ENCODE data around the gene TXNIP.

TXNIP gene

DNA sequence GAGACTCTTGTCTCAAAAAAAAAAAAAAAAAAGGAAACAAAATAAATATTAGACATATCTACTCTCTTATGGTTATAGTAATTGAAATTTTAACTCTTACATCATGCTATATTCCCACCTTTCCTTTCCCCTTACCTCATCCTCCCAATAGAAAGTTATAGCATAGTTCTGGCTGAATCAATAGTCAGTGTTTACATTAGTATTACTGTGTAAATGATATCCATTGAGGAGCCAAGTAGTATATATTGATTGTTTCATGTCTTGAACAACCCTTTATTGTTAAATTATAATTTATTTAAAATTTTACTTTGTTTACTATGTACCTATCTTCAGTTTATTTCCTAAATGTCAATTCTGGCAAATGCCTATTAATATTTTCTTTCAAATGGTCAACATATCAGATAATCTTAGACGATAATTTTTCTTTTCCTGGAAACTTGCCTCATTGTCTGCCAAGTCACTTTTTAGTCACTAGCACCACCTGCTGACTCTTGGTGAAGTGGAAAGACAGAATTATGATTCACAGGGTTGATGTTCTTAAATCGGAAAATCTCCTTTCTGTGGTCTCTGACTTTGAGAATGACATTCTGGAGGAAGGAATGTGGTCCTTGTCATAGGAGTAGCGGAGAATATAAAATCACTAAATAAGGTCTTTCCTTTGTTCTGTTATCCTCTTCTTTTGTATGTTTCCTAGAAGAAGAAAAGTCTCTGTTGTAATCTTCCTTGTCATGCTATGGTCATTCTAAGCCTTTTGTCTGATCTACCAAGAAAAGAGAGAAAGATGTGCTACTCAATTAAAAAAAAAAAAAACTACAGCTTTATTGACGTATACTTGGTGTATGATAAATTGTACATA is 16.6 kb upstream of the TXNIP start:
- peak; percentile 78 to 93 for DNase-seq

DNA sequence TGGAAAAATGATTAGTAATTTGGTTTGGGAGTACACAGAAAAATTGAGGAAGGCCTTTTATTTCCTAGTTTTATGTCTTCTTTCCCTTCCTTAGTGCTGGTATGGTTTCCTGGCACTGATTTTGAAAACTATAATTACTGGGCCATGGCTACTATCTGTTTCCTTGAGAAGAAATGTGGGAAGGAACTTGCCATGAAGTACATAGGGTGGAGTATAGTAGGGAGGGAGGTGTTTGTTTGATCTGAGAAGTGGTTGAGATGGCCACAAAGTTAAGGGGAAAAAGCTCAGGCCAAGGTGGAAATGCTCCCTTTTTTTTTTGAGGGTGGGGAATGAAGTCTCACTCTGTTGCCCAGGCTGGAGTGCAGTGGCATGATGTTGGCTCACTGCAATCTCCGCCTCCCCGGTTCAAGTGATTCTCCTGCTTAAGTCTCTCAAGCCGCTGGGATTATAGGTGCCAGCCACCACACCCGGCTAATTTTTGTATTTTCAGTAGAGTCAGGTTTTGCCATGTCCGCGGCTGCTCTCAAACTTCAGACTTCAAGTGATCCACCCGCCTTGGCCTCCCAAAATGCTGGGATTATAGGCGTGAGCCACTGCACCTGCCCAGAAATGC is 13.9 kb upstream of the TXNIP start:
- no peak for DNase-seq

DNA sequence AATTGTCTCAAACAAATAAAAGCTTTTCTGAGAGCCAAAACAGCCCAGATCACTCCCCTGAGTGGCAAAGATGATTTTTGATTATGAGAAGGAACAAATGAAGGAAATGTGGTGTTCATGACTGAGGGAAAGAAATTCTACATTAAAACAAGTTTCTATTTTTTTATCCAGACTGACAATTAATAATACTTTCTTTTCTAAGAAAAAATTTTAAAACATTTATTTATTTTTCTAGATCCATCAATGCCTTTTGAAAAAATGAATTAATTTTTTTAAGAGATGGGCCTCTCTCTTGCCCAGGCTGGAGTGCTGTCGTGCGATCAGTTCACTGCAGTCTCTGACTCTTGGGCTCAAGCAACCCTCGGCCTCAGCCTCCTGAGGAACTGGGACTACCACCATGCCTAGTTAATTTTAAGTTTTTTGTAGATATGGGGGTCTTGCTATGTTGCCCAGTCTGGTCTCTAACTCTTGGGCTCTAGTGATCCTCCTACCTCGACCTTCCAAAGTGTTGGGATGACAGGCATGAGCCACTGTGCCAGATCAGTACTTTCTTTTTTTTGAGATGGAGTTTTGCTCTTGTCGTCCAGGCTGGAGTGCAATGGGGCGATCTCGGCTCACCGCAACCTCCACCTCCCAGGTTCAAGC is 11.2 kb upstream of the TXNIP start:
- DNase-seq, result no peak

DNA sequence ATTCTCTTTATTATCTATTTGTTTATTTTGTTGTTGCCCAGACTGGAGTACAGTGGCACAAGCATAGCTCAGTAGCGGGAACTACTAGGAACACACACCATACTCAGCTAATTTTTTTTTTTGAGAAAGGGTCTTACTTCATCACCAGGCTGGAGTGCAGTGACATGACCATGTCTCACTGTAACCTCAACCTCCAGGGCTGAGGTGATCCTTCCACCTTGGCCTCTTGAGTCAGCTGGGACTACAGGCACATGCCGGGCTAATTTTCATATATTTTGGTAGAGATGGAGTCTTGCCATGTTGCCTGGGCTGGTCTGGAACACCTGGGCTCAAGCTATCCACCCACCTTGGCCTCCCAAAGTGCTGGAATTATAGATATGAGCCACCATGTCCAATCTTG is 5.3 kb upstream of the TXNIP start:
- DNase-seq, result no peak

DNA sequence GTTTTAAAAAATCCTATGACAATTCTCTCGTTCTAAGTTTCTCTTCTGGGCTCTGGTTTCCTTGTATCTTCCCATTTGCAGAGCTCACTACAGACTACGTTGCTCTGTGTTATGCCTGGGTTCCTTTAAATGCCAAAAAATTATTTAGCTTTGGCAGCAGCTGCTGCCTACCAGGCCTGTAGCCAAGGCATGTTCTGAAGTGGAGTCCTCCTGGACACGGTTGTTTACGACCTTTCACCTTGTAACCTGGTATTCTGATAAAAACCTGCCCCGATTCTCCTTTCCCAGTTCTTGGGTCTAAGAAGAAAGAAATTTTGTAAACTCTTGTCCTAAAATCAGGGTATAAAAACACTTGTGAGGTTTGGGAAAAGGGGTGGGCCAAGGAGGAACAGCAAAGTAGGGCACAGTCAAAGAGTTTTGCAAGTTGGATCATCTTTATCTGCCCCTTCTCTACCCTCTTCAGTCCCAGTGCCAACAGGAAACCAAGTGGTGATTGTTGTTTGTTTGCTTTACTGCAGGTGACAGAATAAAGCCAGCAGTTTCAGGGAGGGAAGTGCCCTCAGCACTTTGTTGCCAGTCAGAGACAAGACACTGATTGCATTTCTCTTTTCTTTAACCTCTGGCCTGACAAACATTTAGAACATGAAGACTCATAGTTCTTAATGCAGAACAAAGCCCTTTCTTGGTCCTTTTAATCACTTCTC is 3.1 kb upstream of the TXNIP start:
- no peak for DNase-seq

DNA sequence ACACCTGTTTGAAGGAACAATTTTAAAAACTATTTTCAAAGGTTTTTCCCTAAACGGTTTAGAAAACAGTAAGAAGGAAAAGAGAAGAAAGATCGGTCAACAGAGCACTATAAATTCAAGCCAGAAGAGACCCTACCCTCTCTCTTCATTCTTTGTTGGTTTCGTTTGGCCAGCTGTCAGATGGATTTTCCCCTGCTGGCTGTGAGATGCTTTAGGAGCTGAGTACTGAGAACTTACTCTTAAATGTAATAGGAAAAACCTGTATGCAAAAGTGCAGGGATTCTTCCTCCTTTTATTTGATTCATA is 1.3 kb upstream of the TXNIP start:
- DNase-seq, result peak in 1 of 2 experiments; percentile 18

DNA sequence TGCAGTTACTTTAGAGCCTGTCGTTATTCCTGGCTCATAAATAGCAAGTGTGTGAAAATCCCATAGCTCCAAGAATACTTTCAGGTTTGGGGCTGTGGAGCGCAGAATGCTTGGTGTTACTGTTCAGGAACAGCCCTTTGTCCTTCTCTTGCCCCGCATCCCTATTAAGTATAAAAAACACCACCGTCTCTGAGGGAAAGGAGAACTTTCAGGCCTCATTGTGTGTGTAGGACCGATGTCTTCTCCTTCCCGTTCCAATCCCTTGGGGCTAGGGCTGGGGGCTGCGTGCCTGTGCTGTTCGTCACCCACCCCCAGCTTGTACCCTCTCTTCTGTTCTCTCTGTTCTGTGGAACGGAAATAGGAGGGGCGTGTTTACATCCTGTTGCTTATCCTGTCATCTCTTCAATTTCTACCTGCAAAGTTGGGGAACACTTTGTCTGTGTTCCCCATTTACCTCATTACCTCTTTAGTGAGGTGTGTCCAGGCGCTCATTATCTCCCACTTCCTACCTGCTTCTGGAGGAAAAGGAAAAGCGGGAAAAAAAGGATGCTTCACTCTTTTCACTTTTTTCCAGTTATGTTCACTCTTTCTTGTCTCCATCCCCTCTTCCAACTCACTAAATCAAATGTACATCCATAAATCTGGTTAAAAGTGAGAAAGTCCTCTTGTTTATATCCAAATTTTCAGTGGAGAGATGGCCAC is 788 bp upstream of the TXNIP start:
- peak; percentile 37 to 64 for DNase-seq

DNA sequence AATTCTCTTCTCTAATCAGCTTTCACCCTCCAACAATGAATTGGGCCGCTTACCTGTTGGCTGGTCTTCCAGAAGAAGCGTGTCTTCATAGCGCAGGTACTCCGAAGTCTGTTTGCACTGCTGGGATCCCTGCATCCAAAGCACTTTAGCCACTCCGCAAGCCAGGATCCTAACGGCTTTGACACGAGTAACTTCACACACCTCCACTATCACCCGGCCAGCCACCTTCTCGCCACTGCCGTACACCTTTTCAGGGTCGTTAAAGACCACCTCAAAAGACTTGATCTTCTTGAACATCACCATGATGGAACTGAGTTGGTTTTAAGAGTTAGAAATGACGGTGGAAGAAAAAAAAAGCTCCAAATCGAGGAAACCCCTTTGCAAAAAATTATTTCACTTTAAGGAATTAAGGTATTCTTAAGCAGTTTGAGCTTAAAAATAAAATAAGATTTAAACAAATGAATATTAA is 381 bp downstream of the TXNIP start:
- DNase-seq, result peak in 1 of 2 experiments; percentile 40

DNA sequence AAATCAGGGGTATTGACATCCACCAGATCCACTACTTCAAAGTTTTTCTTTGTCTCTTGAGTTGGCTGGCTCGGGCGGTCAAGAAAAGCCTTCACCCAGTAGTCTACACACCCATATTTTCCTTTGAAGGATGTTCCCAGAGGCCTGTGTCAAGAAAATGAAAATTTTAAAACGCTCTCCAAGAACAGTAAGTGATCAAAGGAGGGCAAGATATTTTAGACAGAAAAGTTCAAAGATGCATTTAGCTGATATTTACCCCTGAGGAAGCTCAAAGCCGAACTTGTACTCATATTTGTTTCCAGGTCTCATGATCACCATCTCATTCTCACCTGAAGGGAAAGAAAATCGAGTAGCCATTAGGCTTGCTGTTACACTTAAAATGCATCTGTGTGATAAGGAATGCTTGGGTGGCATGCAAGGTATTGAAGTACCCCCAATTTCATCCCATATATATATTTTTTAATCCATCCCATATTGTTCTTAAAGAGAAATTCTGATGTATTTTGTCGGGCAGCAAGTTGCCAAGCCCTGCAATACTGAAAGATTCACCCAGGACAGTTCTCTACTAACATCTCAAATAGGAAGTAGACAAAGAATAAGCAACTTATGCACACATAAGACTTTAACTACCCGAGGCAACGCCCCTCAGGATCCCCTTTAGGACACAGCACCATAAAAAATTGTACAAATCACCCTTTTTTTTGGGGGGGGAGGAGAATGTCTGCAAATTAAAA is 1.1 kb downstream of the TXNIP start:
- peak; percentile 11 to 28 for DNase-seq

DNA sequence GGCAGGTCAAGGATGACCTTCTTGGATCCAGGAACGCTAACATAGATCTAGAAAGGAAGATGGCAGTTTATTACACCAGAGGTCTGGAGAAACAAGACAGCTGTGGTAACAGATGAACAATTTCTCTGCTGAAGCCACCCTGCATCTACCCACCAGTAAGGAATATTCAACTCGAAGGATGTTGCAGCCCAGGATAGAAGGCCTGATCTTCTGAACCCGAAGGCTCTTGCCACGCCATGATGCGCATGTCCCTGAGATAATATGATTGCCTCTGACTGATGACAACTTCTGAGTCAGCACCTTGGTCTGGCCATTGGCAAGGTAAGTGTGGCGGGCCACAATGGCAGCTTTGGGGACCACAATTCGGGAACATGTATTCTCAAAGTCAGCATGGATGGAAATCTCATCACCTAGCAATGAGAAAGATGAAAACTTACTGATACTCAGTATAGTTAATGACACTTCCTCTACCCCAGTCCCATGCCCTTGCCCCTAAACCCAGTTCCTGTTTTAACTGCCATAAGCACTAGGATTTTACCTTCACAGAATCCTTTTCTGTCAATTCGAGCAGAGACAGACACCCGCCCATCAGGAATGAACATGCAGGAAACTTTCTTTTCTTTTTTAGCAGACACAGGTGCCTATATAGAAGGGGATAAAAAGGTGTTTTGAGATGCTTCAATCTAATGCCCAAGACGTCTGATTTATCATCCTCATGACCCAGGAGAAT is 1.8 kb downstream of the TXNIP start:
- DNase-seq, result peak; percentile 29 to 32

DNA sequence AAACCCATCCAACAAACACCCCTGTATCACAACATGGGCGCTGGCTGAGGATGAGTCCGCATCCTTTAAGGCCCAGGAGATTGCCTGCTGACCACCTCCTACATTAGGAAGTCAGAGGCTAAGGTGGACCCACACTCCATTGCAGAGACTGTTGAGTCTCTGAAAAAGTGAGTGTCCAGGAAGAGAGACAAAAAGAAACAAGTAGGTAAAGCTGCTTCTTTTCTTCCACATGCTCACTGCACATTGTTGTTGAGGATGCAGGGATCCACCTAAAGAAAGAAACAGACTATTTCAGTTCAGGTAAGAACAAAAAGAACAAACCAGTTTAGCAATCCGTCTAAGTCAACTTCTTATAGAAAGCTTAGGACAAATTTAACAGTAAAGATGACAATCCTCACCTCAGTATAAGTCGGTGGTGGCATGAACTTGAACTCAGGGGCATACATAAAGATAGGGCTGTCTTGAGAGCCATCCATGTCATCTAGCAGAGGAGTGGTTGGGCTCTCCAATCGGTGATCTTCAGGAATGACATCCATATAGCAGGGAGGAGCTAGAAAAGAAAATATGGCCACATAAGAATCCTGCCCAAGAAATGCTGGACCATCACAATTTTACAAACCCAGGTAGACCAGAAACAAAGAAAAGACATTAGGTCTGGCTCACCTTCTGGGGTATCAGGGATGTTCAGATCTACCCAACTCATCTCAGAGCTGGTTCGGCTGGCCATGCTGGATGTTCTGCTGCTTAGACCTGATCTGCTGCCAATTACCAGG is 2.6 kb downstream of the TXNIP start:
- DNase-seq, result peak in 1 of 2 experiments; percentile 13

DNA sequence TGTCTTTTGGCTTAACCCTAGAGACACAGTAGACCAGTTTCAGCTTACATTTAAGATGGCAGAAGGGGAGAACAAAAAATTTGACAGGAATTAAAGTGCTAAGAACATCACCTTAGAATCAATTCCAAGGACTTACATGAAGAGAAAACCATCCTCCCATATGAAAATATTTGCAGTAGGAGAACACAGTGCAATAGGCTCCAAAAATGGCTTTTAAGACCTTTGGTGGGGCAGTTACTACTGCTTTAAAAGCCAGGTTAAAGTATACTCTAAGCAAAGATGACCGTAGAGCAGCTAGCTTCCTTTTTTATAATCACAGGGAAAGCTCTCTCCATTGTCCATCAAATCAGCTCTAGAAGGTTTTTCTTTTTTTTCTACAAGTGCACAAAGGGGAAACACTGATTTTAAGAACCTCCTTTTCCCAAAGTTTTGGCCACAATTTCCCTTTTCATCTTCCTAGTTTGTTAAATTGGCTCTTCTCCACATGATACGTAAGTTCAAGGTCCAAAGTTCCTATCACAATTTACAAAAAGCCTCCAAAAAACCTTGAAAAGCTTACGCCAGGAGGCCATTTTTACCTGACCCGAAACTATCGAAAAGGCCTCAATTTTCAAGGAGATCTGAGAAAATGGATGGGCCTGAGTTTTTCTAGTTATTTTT is 3.3 kb downstream of the TXNIP start:
- DNase-seq, result no peak

DNA sequence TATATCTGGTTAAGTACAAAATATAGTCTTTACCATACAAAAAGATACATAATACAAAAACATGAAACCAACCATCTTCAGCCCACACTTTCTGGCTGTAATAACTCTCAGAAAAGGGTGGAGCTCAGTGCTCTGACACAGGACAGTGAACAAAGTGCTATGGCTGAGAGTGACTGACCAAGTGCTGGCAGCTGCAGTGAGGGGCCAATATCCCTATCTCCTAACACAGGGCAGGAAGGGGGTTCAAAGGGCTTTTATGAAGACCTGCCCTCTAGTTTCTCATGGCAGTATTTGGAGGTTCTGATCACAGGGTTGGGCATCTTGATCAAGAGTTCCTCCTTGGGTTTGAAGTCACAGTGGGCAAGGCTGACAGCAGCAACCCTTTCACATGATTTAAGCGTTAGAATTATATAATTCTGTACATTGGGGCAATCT is 3.9 kb downstream of the TXNIP start:
- DNase-seq, result no peak

DNA sequence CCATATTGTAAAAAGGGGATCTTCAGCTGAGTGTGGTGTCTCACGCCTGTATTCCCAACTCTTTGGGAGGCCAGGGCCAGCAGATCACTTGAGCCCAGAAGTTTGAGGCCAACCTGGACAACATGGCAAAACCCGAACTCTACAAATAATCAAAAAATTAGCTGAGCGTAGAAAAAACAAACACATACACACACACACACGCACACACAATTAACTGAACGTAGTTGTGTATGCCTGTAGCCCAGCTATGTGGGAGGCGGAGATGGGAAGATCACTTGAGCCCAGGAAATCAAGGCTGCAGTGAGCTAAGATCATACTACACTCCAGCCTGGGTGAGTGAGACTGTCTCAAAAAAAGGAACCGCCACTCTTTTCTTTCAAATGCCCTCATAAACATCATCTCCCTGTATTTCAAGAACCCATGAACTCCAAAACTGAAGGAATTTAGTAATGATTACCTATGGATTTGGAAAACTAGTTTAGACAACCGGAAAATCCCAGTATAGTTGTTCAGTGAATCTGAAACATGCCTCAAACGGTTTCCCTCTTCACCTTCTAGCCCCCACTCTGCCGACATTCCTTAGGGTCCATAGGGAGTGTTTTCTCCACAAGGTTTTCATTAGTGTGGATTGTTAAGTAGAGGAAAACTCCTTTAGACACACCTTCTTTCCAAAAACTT is 4.5 kb downstream of the TXNIP start:
- DNase-seq, result peak; percentile 19 to 30

DNA sequence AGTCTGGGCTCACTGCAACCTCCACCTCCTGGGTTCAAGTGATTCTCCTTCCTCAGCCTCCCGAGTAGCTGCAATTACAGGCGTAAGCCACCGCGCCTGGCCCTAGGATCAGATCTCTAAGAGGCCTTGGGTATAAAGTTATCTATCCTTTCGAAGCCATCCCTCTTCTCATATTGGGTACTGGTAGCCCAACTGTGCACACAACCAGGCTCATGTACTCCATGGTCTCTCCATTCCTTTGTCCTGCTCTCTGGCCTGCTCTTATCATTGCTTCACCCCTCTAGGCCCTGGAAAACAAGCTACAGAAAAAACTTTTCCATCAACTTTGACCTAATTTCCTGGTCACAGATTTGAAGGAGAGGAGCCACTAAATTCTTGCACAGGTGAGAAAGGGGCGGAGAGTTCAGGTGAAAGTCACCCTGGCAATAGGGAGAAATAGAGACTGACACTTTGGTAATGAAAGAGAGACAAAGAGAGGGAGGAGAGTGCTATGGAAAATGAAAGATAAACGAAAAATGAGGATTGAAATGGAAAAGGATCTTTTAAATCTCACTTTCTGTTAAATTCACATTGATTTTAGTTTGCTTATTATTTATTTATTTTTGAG is 6.0 kb downstream of the TXNIP start:
- DNase-seq, result peak; percentile 25 to 33

DNA sequence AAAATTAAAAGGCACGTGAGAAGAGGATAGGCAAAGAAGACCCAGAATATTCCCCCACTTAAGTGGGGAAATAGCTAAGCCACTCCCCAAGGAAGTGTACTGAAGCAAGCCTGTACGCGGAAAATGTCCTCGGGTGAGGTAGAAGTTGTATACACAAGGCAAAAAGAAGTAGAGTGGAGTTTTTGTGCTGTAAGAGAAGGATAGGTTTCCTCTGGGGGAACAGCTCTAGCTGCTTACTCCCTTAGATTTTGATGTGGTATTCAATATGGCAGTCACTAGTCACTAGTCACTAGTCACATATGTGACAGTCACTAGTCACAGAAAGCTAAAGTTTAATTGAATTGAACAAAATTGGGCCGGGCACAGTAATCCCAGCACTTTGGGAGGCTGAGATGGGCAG is 7.6 kb downstream of the TXNIP start:
- no peak for DNase-seq

DNA sequence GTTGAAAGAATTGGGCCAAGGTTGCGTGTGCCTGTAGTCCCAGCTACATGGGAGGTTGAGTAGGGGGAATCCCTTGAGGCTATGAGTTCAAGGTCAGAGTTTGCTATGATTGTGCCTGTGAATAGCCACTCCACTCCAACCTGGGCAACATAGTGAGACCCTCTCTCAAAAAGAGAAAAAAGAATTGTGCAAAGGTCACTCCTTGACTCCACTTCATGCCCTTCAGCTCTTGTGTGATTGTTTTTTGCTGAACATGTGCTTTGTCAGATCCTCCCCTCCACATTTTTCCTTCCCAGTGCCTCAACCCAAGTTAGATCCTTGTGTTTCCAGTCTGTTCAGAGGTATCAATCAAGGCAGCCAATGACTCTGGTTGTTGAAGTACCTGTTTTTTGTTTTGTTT is 8.5 kb downstream of the TXNIP start:
- DNase-seq, result no peak

DNA sequence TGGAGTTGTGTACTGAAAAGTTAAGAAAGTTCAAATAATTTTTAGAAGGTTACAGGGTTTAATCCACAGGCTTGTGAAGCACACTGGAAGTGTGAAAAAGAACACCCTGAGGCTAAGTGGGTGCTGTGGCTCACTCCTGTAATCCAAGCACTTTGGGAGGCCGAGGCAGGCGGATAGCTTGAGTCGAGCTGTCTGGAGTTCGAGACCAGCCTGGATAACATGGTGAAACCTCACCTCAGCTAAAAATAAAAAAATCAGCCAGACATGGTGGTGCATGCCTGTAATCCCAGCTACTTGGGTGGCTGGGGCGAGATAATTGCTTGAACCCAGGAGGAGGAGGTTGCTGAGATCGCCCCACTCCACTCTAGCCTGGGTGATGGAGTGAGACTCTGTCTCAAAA is 9.8 kb downstream of the TXNIP start:
- DNase-seq, result no peak

Measured in Kasumi-1 (cell line).